ENCODE measurements around the gene BPIFB6.

GRCh38 chr20:33002087-33002808 lies 29.2 kb upstream of the BPIFB6 start:
- TF ChIP-seq POLR2AphosphoS5 (IDR thresholded peaks at IDR 0.05): no peak
- no peak for TF ChIP-seq CTCF (IDR thresholded peaks at IDR 0.05)
- TF ChIP-seq POLR2A (IDR thresholded peaks at IDR 0.05): no peak
- no peak for TF ChIP-seq EP300 (IDR thresholded peaks at IDR 0.05)

All from sigmoid colon (tissue), 4 donors.